HepG2 (cell line): ENCODE data around the gene STK24. TPM values are rescaled to one million over a fixed set of nuclear protein-coding genes. Genes with fewer than 3 reads are reported as not detected.

Experiments used
- BRCA1 ChIP-seq: sonication (generic); formaldehyde crosslinking; IDR thresholded peaks from 2 replicates; pipeline ENCODE4 v1.4.0; 2020; ENCODE audit warnings: missing genetic modification reagents
- CBX1 ChIP-seq: IDR thresholded peaks from one replicate; pipeline ENCODE4 v1.6.1; 2016; ENCODE audit warnings: antibody characterized with exemption, low read depth
- ISL2 ChIP-seq: sonication (generic); formaldehyde crosslinking; IDR thresholded peaks from 2 replicates; pipeline ENCODE4 v1.5.0; 2020; ENCODE audit warnings: missing genetic modification reagents
- ISX ChIP-seq: sonication (generic); formaldehyde crosslinking; conservative IDR thresholded peaks from 2 replicates; pipeline ENCODE4 v1.5.0; 2020; ENCODE audit warnings: missing genetic modification reagents
- NAIF1 ChIP-seq: sonication (generic); formaldehyde crosslinking; IDR thresholded peaks from 2 replicates; pipeline ENCODE4 v1.5.0; 2020; ENCODE audit warnings: mild to moderate bottlenecking, missing genetic modification reagents, borderline replicate concordance
- NPAS2 ChIP-seq: sonication (generic); formaldehyde crosslinking; IDR thresholded peaks from 2 replicates; pipeline ENCODE4 v1.8.0; 2022; ENCODE audit warnings: mild to moderate bottlenecking, missing genetic modification reagents, borderline replicate concordance
- PITX1 ChIP-seq: sonication (generic); formaldehyde crosslinking; IDR thresholded peaks from 2 replicates; pipeline ENCODE4 v1.5.1; 2020; ENCODE audit warnings: mild to moderate bottlenecking, missing genetic modification reagents
- POLR2AphosphoS5 ChIP-seq: IDR thresholded peaks from 2 replicates; pipeline ENCODE4 v1.6.1; 2012; ENCODE audit warnings: low read depth, low read length
- RAD51 ChIP-seq: fragments of 450-650 bp; IDR thresholded peaks from 2 replicates; pipeline ENCODE4 v1.6.1; 2016; ENCODE audit warnings: borderline replicate concordance
- RELA ChIP-seq: sonication (generic); formaldehyde crosslinking; IDR thresholded peaks from 2 replicates; pipeline ENCODE4 v1.4.0; 2020; ENCODE audit warnings: missing genetic modification reagents
- REPIN1 ChIP-seq: sonication (generic); formaldehyde crosslinking; IDR thresholded peaks from 2 replicates; pipeline ENCODE4 v1.8.0; 2022; ENCODE audit warnings: missing genetic modification reagents, low read depth, mild to moderate bottlenecking, borderline replicate concordance
- SOX13 ChIP-seq, 3 experiments: fragments of 450-650 bp in 1 of 3; sonication (generic) in 1 of 3; formaldehyde crosslinking in 1 of 3; IDR thresholded peaks in 2 of 3; conservative IDR thresholded peaks in 1 of 3; 2 replicates each; pipeline versions ENCODE4 v1.5.0 to v1.6.1; 2016 to 2020; ENCODE audit warnings: antibody characterized with exemption in 1 of 3, mild to moderate bottlenecking in 1 of 3, missing compliant biosample characterization in 1 of 3, missing genetic modification reagents in 1 of 3, moderate library complexity in 1 of 3
- SSRP1 ChIP-seq: IDR thresholded peaks from 2 replicates; pipeline ENCODE4 v1.6.1; 2016; ENCODE audit warnings: control low read depth
- ZNF296 ChIP-seq: sonication (generic); formaldehyde crosslinking; conservative IDR thresholded peaks from 2 replicates; pipeline ENCODE4 v1.5.0; 2020; ENCODE audit warnings: mild to moderate bottlenecking, missing genetic modification reagents
- ZNF644 ChIP-seq: IDR thresholded peaks from 2 replicates; pipeline ENCODE4 v1.6.1; 2016; ENCODE audit warnings: low read depth
- ZNF775 ChIP-seq: sonication (generic); formaldehyde crosslinking; IDR thresholded peaks from 2 replicates; pipeline ENCODE4 v1.4.0; 2020; ENCODE audit warnings: missing genetic modification reagents, mild to moderate bottlenecking, moderate library complexity, borderline replicate concordance
- polyA plus RNA-seq, 8 experiments: library from polyadenylated mRNA; depleted of rRNA in 3 of 8; stranded (reverse) in 7 of 8; unstranded in 1 of 8; fragments of >200 nt; fragmentation: Illumina TruSeq in 4 of 8; extraction: Trizol in 4 of 8; gene quantifications; 2 replicates each; pipeline versions ENCODE4 v1.2.1 to v1.2.3, GENCODE V29; 2011 to 2016; ENCODE audit warnings: low read depth in 4 of 8, missing spikeins in 1 of 8, mixed read lengths in 1 of 8; ENCODE audit not compliant: insufficient read depth in 1 of 8
- total RNA-seq, 5 experiments: library from RNA; depleted of rRNA; stranded (reverse); fragments of >200 nt; fragmentation: Illumina TruSeq; extraction: Trizol; gene quantifications; 2 replicates each; pipeline ENCODE4 v1.2.3, GENCODE V29; 2016; ENCODE audit warnings: low read depth in 1 of 5
- TF ChIP-seq, protein P1 (sequence below): sonication (generic); formaldehyde crosslinking; IDR thresholded peaks from 2 replicates; pipeline ENCODE4 v1.5.0; 2020; ENCODE audit warnings: missing genetic modification reagents, mild to moderate bottlenecking, borderline replicate concordance
- TF ChIP-seq, protein P2 (sequence below): sonication (generic); formaldehyde crosslinking; IDR thresholded peaks from 2 replicates; pipeline ENCODE4 v1.4.0; 2020; ENCODE audit warnings: missing genetic modification reagents
- TF ChIP-seq, protein P3 (sequence below): sonication (generic); formaldehyde crosslinking; conservative IDR thresholded peaks from 2 replicates; pipeline ENCODE4 v1.4.0; 2020; ENCODE audit warnings: mild to moderate bottlenecking, missing genetic modification reagents, moderate library complexity

STK24 gene
- total and polyA plus RNA-seq, 2 of the 13 experiments (the other 11 are each of a cell fraction or from before 2014, with no cell fraction given) = 51.3 to 73.0 TPM

DNA sequence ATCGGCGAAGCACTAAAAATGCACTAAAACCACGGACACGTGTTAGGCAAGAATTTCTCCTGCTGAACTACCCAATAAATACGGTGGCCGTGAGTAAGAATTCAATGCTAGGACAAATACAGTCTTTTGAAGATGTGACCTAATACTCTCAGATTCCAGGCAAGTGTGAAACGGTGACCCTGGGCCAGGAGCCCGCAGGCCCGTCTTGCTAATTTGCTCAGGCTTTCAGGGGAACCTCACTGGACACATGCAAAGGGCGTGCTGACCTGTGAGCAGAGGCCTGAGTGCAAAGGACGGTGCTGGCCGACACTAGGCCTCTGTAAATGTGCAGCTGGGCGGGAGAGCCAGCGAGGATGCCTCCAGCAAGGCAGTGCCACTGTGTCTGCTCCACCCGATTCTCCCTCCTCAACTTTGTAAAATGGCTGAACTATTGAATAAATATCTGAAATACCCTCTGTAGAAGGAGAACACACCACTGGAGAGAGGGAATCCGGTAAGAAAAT lies 70.1 kb downstream of the STK24 start (continued):
- TF ChIP-seq NAIF1 (CRISPR knock-in tag) = no peak
- peak; percentile 81 for TF ChIP-seq ISL2 (CRISPR knock-in tag)
- TF ChIP-seq, protein P1, sequence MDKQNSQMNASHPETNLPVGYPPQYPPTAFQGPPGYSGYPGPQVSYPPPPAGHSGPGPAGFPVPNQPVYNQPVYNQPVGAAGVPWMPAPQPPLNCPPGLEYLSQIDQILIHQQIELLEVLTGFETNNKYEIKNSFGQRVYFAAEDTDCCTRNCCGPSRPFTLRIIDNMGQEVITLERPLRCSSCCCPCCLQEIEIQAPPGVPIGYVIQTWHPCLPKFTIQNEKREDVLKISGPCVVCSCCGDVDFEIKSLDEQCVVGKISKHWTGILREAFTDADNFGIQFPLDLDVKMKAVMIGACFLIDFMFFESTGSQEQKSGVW (CRISPR knock-in tag) = 0 out of 2 replicates have a peak, but pooled peaks have one; percentile 31
- TF ChIP-seq NPAS2 (CRISPR knock-in tag) = no peak
- no peak for TF ChIP-seq POLR2AphosphoS5
- peak; percentile 93 for TF ChIP-seq PITX1 (CRISPR knock-in tag)
- peak; percentile 74 for TF ChIP-seq CBX1
- TF ChIP-seq REPIN1 (CRISPR knock-in tag) = peak; percentile 83
- TF ChIP-seq, protein P2, sequence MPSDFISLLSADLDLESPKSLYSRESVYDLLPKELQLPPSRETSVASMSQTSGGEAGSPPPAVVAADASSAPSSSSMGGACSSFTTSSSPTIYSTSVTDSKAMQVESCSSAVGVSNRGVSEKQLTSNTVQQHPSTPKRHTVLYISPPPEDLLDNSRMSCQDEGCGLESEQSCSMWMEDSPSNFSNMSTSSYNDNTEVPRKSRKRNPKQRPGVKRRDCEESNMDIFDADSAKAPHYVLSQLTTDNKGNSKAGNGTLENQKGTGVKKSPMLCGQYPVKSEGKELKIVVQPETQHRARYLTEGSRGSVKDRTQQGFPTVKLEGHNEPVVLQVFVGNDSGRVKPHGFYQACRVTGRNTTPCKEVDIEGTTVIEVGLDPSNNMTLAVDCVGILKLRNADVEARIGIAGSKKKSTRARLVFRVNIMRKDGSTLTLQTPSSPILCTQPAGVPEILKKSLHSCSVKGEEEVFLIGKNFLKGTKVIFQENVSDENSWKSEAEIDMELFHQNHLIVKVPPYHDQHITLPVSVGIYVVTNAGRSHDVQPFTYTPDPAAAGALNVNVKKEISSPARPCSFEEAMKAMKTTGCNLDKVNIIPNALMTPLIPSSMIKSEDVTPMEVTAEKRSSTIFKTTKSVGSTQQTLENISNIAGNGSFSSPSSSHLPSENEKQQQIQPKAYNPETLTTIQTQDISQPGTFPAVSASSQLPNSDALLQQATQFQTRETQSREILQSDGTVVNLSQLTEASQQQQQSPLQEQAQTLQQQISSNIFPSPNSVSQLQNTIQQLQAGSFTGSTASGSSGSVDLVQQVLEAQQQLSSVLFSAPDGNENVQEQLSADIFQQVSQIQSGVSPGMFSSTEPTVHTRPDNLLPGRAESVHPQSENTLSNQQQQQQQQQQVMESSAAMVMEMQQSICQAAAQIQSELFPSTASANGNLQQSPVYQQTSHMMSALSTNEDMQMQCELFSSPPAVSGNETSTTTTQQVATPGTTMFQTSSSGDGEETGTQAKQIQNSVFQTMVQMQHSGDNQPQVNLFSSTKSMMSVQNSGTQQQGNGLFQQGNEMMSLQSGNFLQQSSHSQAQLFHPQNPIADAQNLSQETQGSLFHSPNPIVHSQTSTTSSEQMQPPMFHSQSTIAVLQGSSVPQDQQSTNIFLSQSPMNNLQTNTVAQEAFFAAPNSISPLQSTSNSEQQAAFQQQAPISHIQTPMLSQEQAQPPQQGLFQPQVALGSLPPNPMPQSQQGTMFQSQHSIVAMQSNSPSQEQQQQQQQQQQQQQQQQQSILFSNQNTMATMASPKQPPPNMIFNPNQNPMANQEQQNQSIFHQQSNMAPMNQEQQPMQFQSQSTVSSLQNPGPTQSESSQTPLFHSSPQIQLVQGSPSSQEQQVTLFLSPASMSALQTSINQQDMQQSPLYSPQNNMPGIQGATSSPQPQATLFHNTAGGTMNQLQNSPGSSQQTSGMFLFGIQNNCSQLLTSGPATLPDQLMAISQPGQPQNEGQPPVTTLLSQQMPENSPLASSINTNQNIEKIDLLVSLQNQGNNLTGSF (CRISPR knock-in tag) = peak; percentile 97
- peak; percentile 95; the same call in 1 of the 2 replicates for TF ChIP-seq BRCA1 (CRISPR knock-in tag)
- TF ChIP-seq ZNF644 (CRISPR knock-in tag) = peak; percentile 66; the same call in 1 of the 2 replicates
- TF ChIP-seq ZNF775 (CRISPR knock-in tag) = peak; percentile 88; the same call in 1 of the 2 replicates
- TF ChIP-seq ZNF296 (CRISPR knock-in tag) = peak; percentile 88
- TF ChIP-seq SSRP1 (CRISPR knock-in tag) = peak; percentile 84; the same call in 1 of the 2 replicates
- no peak for TF ChIP-seq SOX13 (IDR thresholded peaks at IDR 0.05)
- peak in 1 of 2 experiments; percentile 85; a peak in 2 of 4 replicates for TF ChIP-seq SOX13 (CRISPR knock-in tag; conservative IDR thresholded peaks at IDR 0.05 in 1 of 2, IDR thresholded peaks at IDR 0.05 in 1 of 2)
- TF ChIP-seq RELA (CRISPR knock-in tag) = no peak
- TF ChIP-seq, protein P3, sequence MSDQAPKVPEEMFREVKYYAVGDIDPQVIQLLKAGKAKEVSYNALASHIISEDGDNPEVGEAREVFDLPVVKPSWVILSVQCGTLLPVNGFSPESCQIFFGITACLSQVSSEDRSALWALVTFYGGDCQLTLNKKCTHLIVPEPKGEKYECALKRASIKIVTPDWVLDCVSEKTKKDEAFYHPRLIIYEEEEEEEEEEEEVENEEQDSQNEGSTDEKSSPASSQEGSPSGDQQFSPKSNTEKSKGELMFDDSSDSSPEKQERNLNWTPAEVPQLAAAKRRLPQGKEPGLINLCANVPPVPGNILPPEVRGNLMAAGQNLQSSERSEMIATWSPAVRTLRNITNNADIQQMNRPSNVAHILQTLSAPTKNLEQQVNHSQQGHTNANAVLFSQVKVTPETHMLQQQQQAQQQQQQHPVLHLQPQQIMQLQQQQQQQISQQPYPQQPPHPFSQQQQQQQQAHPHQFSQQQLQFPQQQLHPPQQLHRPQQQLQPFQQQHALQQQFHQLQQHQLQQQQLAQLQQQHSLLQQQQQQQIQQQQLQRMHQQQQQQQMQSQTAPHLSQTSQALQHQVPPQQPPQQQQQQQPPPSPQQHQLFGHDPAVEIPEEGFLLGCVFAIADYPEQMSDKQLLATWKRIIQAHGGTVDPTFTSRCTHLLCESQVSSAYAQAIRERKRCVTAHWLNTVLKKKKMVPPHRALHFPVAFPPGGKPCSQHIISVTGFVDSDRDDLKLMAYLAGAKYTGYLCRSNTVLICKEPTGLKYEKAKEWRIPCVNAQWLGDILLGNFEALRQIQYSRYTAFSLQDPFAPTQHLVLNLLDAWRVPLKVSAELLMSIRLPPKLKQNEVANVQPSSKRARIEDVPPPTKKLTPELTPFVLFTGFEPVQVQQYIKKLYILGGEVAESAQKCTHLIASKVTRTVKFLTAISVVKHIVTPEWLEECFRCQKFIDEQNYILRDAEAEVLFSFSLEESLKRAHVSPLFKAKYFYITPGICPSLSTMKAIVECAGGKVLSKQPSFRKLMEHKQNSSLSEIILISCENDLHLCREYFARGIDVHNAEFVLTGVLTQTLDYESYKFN (CRISPR knock-in tag) = peak; percentile 91
- TF ChIP-seq ISX = peak; percentile 82; the same call in 1 of the 2 replicates
- TF ChIP-seq RAD51 = no peak
